ENCODE data around the gene ADCY4.
"Not testable (repeated sequence)": the region's sequence is repeated elsewhere in the genome, so short reads cannot be mapped to it uniquely, and the experiment has no call there.

ADCY4 gene

DNA sequence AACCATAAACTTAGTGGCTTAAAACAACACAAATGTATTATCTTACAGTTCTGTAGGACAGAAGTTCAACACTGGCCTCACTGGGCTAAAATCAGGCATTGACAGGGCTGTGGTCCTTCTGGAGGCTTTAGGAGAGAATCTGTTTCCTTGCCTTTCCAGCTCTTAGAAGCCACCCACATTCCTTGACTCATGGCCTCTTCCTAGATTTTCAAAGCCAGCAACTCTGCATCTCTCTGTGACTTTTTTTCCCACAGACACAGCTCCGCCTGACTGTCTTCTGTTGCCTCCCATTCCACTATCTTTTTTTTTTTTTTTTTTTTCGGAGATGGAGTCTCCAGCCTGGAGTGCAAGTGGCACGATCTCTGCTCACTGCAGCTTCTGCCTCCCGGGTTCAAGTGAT is 21.3 kb upstream of the ADCY4 start:
- Histone ChIP-seq H3K4me1 (ENCODE audit: insufficient read depth, insufficient read length) (peaks cover 2% of the 10 kb centered on the region), H3K27me3 (ENCODE audit: insufficient read depth, insufficient read length) (no peaks in the 10 kb centered on the region), H3K9ac (ENCODE audit: insufficient read length, low read depth) (no peak overlapping the region), H3K36me3 (ENCODE audit: insufficient read depth, insufficient read length, low read length) (no peaks in the 10 kb centered on the region), H3K4me3 (ENCODE audit: insufficient read length, low read depth) (no peak overlapping the region), H3K9me3 (ENCODE audit: insufficient read depth, low read length) (no peaks in the 10 kb centered on the region)
- DNase-seq (ENCODE audit: low read depth, low spot score): no peak
- TF ChIP-seq YY1 (IDR thresholded peaks at IDR 0.05; ENCODE audit: insufficient read depth, insufficient read length) (no peak), ZNF274 (IDR thresholded peaks at IDR 0.05; ENCODE audit: low read depth, low read length) (no peak), SUZ12 (IDR thresholded peaks at IDR 0.05; ENCODE audit: extremely low read depth, insufficient read depth, insufficient read length) (no peak)

DNA sequence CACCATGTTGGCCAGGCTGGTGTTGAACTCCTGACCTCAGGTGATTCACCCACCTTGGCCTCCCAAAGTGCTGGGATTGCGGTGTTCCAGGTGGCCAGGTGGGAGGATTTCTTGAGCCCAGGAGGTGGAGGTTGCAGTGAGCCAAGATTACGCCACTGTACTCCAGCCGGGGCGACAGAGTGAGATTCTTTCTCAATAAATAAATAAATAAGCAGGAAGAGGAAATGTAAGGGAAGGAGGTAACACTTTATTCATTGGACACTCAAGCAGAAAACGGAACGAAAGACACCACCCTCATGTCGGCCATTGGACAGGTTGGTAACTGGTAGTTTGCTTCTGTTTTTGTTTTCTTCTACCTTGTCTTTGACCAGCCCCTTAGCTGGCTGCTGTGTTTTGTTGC is 20.1 kb upstream of the ADCY4 start:
- no peak for TF ChIP-seq YY1 (IDR thresholded peaks at IDR 0.05; ENCODE audit: insufficient read depth, insufficient read length)
- Histone ChIP-seq H3K4me1 (ENCODE audit: insufficient read depth, insufficient read length) (peaks cover 2% of the 10 kb centered on the region), H3K4me3 (ENCODE audit: insufficient read length, low read depth) (no peak overlapping the region), H3K36me3 (ENCODE audit: insufficient read depth, insufficient read length, low read length) (no peaks in the 10 kb centered on the region), H3K27me3 (ENCODE audit: insufficient read depth, insufficient read length) (no peaks in the 10 kb centered on the region), H3K9ac (ENCODE audit: insufficient read length, low read depth) (no peak overlapping the region), H3K9me3 (ENCODE audit: insufficient read depth, low read length) (no peaks in the 10 kb centered on the region)
- no peak for DNase-seq (ENCODE audit: low read depth, low spot score)

DNA sequence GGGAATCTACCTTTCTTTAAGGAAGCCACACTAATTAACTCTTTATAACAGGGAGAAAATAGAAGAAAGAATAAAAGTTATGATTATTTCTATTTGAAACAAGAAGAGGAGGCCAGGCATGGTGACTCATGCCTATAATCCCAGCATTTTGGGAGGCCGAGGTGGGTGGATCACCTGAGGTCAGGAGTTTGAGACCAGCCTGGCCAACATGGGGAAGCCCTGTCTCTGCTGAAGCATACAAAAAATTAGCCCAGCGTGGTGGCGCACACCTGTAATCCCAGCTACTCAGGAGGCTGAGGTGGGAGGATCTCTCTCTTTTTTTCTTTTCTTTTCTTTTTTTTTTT is 19.6 kb upstream of the ADCY4 start:
- DNase-seq (ENCODE audit: low read depth, low spot score); H3K4me3 ChIP-seq (ENCODE audit: insufficient read length, low read depth); H3K4me1 ChIP-seq (ENCODE audit: insufficient read depth, insufficient read length); H3K36me3 ChIP-seq (ENCODE audit: insufficient read depth, insufficient read length, low read length); H3K9me3 ChIP-seq (ENCODE audit: insufficient read depth, low read length); H3K27me3 ChIP-seq (ENCODE audit: insufficient read depth, insufficient read length); H3K9ac ChIP-seq (ENCODE audit: insufficient read length, low read depth): not testable (repeated sequence)

- Histone ChIP-seq H3K36me3 (ENCODE audit: insufficient read depth, insufficient read length, low read length) (no peaks in the 10 kb centered on the region), H3K9ac (ENCODE audit: insufficient read length, low read depth) (no peak overlapping the region), H3K4me3 (ENCODE audit: insufficient read length, low read depth) (no peak overlapping the region), H3K4me1 (ENCODE audit: insufficient read depth, insufficient read length) (peaks cover 2% of the 10 kb centered on the region), H3K27me3 (ENCODE audit: insufficient read depth, insufficient read length) (no peaks in the 10 kb centered on the region), H3K9me3 (ENCODE audit: insufficient read depth, low read length) (no peaks in the 10 kb centered on the region)
- TF ChIP-seq YY1 (IDR thresholded peaks at IDR 0.05; ENCODE audit: insufficient read depth, insufficient read length) (no peak), ZNF274 (IDR thresholded peaks at IDR 0.05; ENCODE audit: low read depth, low read length) (no peak), SUZ12 (IDR thresholded peaks at IDR 0.05; ENCODE audit: extremely low read depth, insufficient read depth, insufficient read length) (no peak)
- DNase-seq (ENCODE audit: low read depth, low spot score): no peak
Measured at GRCh38 chr14:24353559-24354481, 18.9 kb upstream of the ADCY4 start.

GRCh38 chr14:24351517-24351916 is 16.6 kb upstream of the ADCY4 start:
- no peaks in the 10 kb centered on the region for H3K27me3 ChIP-seq (ENCODE audit: insufficient read depth, insufficient read length)
- peaks cover 7% of the 10 kb centered on the region for H3K4me1 ChIP-seq (ENCODE audit: insufficient read depth, insufficient read length)
- no peak overlapping the region for H3K4me3 ChIP-seq (ENCODE audit: insufficient read length, low read depth)
- no peaks in the 10 kb centered on the region for H3K9me3 ChIP-seq (ENCODE audit: insufficient read depth, low read length)
- no peak for TF ChIP-seq ZNF274 (IDR thresholded peaks at IDR 0.05; ENCODE audit: low read depth, low read length)
- no peak for TF ChIP-seq SUZ12 (IDR thresholded peaks at IDR 0.05; ENCODE audit: extremely low read depth, insufficient read depth, insufficient read length)
- TF ChIP-seq YY1 (IDR thresholded peaks at IDR 0.05; ENCODE audit: insufficient read depth, insufficient read length): no peak
- no peaks in the 10 kb centered on the region for H3K36me3 ChIP-seq (ENCODE audit: insufficient read depth, insufficient read length, low read length)
- DNase-seq (ENCODE audit: low read depth, low spot score): no peak
- no peak overlapping the region for H3K9ac ChIP-seq (ENCODE audit: insufficient read length, low read depth)

DNA sequence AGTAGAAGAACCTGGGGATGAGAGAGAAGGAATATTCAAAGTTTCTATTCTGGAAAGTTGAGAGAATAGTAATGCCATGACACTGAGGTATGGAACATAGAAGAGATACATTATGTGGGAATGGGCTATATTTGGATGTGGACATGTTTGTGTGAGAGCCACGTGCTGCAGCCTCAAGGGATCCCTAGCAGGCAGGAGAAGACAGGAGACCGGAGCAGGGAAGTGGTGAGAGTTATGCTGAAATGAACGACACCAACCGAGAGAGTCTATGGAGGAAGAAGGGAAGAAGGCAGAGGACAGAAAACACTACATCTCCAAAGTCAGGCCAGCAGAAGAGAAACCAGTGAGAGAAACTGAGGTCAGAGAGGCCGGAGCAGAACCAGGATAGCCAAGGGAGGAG is 14.9 kb upstream of the ADCY4 start:
- TF ChIP-seq ZNF274 (IDR thresholded peaks at IDR 0.05; ENCODE audit: low read depth, low read length) (no peak), SUZ12 (IDR thresholded peaks at IDR 0.05; ENCODE audit: extremely low read depth, insufficient read depth, insufficient read length) (no peak), YY1 (IDR thresholded peaks at IDR 0.05; ENCODE audit: insufficient read depth, insufficient read length) (no peak)
- H3K4me3 ChIP-seq (ENCODE audit: insufficient read length, low read depth): no peak overlapping the region
- H3K9me3 ChIP-seq (ENCODE audit: insufficient read depth, low read length): no peaks in the 10 kb centered on the region
- H3K9ac ChIP-seq (ENCODE audit: insufficient read length, low read depth): no peak overlapping the region
- no peaks in the 10 kb centered on the region for H3K27me3 ChIP-seq (ENCODE audit: insufficient read depth, insufficient read length)
- no peaks in the 10 kb centered on the region for H3K36me3 ChIP-seq (ENCODE audit: insufficient read depth, insufficient read length, low read length)
- no peak for DNase-seq (ENCODE audit: low read depth, low spot score)
- H3K4me1 ChIP-seq (ENCODE audit: insufficient read depth, insufficient read length): peaks cover 7% of the 10 kb centered on the region

DNA sequence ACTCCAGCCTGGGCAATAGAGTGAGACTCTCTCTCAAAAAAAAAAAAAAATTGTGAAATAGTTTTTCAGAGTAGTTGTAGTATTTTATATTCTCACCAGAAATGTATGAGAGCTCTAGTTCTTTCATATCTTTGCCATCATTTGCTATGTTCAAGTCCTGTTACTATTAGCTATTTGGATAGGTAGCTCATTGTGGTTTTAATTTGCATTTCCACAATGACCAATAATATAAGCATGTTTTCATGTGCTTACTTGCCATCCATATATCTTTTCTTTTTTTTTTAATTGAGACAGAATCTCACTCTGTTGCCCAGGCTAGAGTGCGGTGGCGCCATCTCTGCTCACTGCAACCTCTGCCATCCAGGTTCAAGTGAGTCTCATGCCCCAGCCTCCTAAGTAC is 13.3 kb upstream of the ADCY4 start:
- no peaks in the 10 kb centered on the region for H3K9me3 ChIP-seq (ENCODE audit: insufficient read depth, low read length)
- H3K9ac ChIP-seq (ENCODE audit: insufficient read length, low read depth): no peak overlapping the region
- no peak for DNase-seq (ENCODE audit: low read depth, low spot score)
- H3K36me3 ChIP-seq (ENCODE audit: insufficient read depth, insufficient read length, low read length): no peaks in the 10 kb centered on the region
- no peaks in the 10 kb centered on the region for H3K27me3 ChIP-seq (ENCODE audit: insufficient read depth, insufficient read length)
- no peak for TF ChIP-seq SUZ12 (IDR thresholded peaks at IDR 0.05; ENCODE audit: extremely low read depth, insufficient read depth, insufficient read length)
- TF ChIP-seq ZNF274 (IDR thresholded peaks at IDR 0.05; ENCODE audit: low read depth, low read length): no peak
- TF ChIP-seq YY1 (IDR thresholded peaks at IDR 0.05; ENCODE audit: insufficient read depth, insufficient read length): no peak
- H3K4me3 ChIP-seq (ENCODE audit: insufficient read length, low read depth): no peak overlapping the region
- H3K4me1 ChIP-seq (ENCODE audit: insufficient read depth, insufficient read length): peaks cover 7% of the 10 kb centered on the region

All from NT2/D1 (cell line).